RWPE1 (cell line): ENCODE data around the gene SV2C.

ENCODE experiments used
- CTCF ChIA-PET: fragments of 350-600 bp; sonication (Branson Sonifier 250); formaldehyde crosslinking; extraction: SDS; loops from one replicate; lab custom pipeline; 2021; lab: Yijun Ruan, JAX
- POLR2A ChIA-PET: fragments of 400-600 bp; formaldehyde crosslinking; extraction: SDS; loops from one replicate; lab custom pipeline; 2020; ENCODE audit warnings: antibody characterized with exemption; ENCODE audit not compliant: low non-redundant PET; lab: Yijun Ruan, JAX
- DNase-seq: peaks from one replicate; pipeline ENCODE4 v3.0.0; 2012; ENCODE audit warnings: low spot score
- H3K27ac ChIP-seq: fragments of 450-650 bp; 2 replicates; pipeline ENCODE4 v1.5.1; 2017
- CTCF ChIP-seq: fragments of 450-650 bp; conservative IDR thresholded peaks from 2 replicates; pipeline ENCODE4 v1.5.1; 2017; ENCODE audit warnings: low read depth, mild to moderate bottlenecking

SV2C gene

GRCh38 chr5:76143884-76144283 lies 60.7 kb downstream of the SV2C start:
- CTCF ChIA-PET: no interaction called here
- TF ChIP-seq CTCF: no peak
- POLR2A ChIA-PET: no interaction called here
- DNase-seq: no peak
- H3K27ac ChIP-seq: no peak overlapping the region

DNA sequence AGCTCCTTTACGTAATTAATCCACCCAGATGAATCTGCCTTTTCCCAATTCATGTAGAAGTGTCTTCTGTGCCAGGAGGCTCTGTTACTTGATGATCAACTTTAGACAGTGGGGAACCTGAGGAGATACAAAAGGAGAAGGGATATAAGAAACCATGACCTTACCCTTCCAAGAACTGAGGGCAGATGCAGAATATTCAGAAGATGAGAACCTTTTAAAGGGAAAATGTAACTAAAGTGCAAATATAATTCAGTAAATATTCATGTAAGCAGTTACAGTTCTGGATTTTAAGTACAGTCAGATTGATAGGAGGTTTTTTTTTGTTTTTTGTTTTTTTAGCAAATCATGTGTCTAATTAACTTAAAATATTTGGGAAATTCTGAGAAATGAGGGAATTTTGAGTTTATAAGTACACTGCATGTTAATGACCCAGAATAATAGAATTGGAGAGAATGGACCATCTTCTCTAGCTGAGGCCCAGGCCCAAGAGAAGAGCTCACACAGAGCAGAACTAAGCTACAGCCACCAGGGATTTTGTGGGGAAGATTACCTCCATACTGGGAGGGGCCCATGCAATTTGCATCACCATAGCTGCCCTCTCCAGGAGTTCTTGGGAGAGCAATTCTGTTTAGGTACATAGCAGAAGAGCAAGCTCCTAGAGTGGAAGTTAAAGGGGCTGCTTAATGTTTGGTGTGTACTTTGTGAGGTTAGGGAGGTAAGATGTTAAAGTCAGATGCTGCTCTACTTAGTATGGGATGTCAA lies 61.5 kb downstream of the SV2C start:
- POLR2A ChIA-PET: no interaction called here
- TF ChIP-seq CTCF: no peak
- CTCF ChIA-PET: interaction anchor here (0.6 to 1.5 kb wide), 2 partner anchors 7 to 28 kb away, joined by 3 to 4 read pairs; no protein-coding TSS in a partner anchor
- no peak overlapping the region for H3K27ac ChIP-seq
- no peak for DNase-seq

GRCh38 chr5:76145945-76146344 lies 62.8 kb downstream of the SV2C start:
- POLR2A ChIA-PET: no interaction called here
- no peak overlapping the region for H3K27ac ChIP-seq
- no peak for TF ChIP-seq CTCF
- CTCF ChIA-PET: interaction anchor here (0.6 to 2.4 kb wide), 3 partner anchors 9 to 341 kb away, joined by 3 to 8 read pairs (median 4); no protein-coding TSS in a partner anchor
- no peak for DNase-seq

- H3K27ac ChIP-seq: no peak overlapping the region
- no peak for DNase-seq
- POLR2A ChIA-PET: interaction anchor here (0.6 kb wide), 1 partner anchor 488 kb away, joined by 4 read pairs; no protein-coding TSS in a partner anchor
- no peak for TF ChIP-seq CTCF
- CTCF ChIA-PET: interaction anchor here (0.8 kb wide), 1 partner anchor 26 kb away, joined by 4 read pairs; no protein-coding TSS in a partner anchor
These were observed 66.5 kb downstream of the SV2C start for GRCh38 chr5:76149636-76150035.

DNA sequence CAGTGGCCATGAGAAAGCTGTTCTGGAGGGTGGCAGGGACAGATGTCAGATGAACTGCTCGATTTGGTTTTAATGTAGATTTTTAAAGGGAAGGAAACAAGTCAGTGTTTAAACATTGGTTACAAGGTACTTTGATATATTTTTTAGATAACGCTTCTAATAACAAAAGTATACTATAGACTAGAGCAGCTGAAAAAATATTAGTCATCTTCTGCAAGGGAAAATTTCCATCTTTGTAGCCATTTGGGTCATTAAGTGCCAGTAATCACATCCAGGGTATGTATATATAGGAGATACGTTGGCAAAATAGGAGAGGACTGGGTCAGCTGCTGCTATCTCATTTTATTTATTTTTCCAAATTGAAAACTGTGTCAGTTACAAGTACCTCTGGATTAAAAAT lies 69.0 kb downstream of the SV2C start:
- CTCF ChIA-PET: interaction anchor here (0.7 to 3.4 kb wide), 3 partner anchors 23 to 417 kb away, joined by 3 to 14 read pairs (median 3); no protein-coding TSS in a partner anchor
- no peak for DNase-seq
- no peak for TF ChIP-seq CTCF
- POLR2A ChIA-PET: no interaction called here
- H3K27ac ChIP-seq: no peak overlapping the region

GRCh38 chr5:76152700-76153099 lies 69.5 kb downstream of the SV2C start:
- ChIA-PET POLR2A (no interaction called here), CTCF (interaction anchor here (0.7 to 3.4 kb wide), 3 partner anchors 22 to 417 kb away, joined by 3 to 14 read pairs (median 3); no protein-coding TSS in a partner anchor)
- DNase-seq: no peak
- H3K27ac ChIP-seq: no peak overlapping the region
- no peak for TF ChIP-seq CTCF
